Liver (tissue), 9 donors: ENCODE measurements around the gene TMEM266. TPM values are rescaled to one million over a fixed set of nuclear protein-coding genes. Genes with fewer than 3 reads are reported as not detected.

ENCODE experiments used
- DNase-seq: peaks from one replicate; pipeline ENCODE4 v3.0.0-alpha.2; 2017; ENCODE audit warnings: low spot score
- H3K27ac ChIP-seq, 2 donors: one replicate each; pipeline ENCODE4 v1.7.0; 2013; ENCODE audit warnings: inconsistent platforms in 2 of 2, low read length in 2 of 2, control low read depth in 1 of 2, low read depth in 1 of 2, mild to moderate bottlenecking in 1 of 2
- H3K27me3 ChIP-seq, 4 donors: one replicate each; pipeline versions ENCODE4 v1.6.1 to v1.7.0; 2013; ENCODE audit warnings: low read length in 3 of 4, inconsistent platforms in 1 of 4, mild to moderate bottlenecking in 1 of 4, moderate library complexity in 1 of 4; ENCODE audit not compliant: control insufficient read depth in 4 of 4, insufficient read depth in 4 of 4
- H3K36me3 ChIP-seq, 4 donors: one replicate each; pipeline versions ENCODE4 v1.6.1 to v1.7.0; 2013; ENCODE audit warnings: low read length in 3 of 4, mild to moderate bottlenecking in 3 of 4, low read depth in 1 of 4, moderate library complexity in 1 of 4; ENCODE audit not compliant: control insufficient read depth in 4 of 4, insufficient read depth in 3 of 4
- H3K4me1 ChIP-seq, 4 donors: one replicate each; pipeline versions ENCODE4 v1.6.1 to v1.7.0; 2013; ENCODE audit warnings: low read length in 3 of 4, mild to moderate bottlenecking in 3 of 4, moderate library complexity in 1 of 4; ENCODE audit not compliant: control insufficient read depth in 4 of 4, insufficient read depth in 4 of 4
- H3K4me3 ChIP-seq, 3 donors: one replicate each; pipeline versions ENCODE4 v1.6.1 to v1.7.0; 2013; ENCODE audit warnings: low read length in 3 of 3, control low read depth in 1 of 3, low read depth in 1 of 3, mild to moderate bottlenecking in 1 of 3
- H3K9ac ChIP-seq, 2 donors: one replicate each; pipeline ENCODE4 v1.7.0; 2013; ENCODE audit warnings: low read length in 2 of 2, mild to moderate bottlenecking in 2 of 2, moderate library complexity in 2 of 2, control low read depth in 1 of 2, low read depth in 1 of 2
- H3K9me3 ChIP-seq, 4 donors: one replicate each; pipeline versions ENCODE4 v1.6.1 to v1.7.0; 2013; ENCODE audit warnings: low read length in 3 of 4; ENCODE audit not compliant: control insufficient read depth in 4 of 4
- EGR1 ChIP-seq, 2 donors: IDR thresholded peaks; 2 replicates each; pipeline ENCODE4 v1.6.1; 2016 to 2018; ENCODE audit warnings: antibody characterized with exemption in 2 of 2, low read depth in 2 of 2
- FOXA1 ChIP-seq: IDR thresholded peaks from 2 replicates; pipeline ENCODE4 v1.6.1; 2016; ENCODE audit warnings: antibody characterized with exemption
- FOXA2 ChIP-seq: IDR thresholded peaks from 2 replicates; pipeline ENCODE4 v1.6.1; 2016; ENCODE audit warnings: antibody characterized with exemption
- GABPA ChIP-seq, 2 donors: IDR thresholded peaks in 1 of 2; conservative IDR thresholded peaks in 1 of 2; 2 replicates each; pipeline ENCODE4 v1.6.1; 2016; ENCODE audit warnings: antibody characterized with exemption in 2 of 2, mild to moderate bottlenecking in 1 of 2, moderate library complexity in 1 of 2
- HNF4A ChIP-seq, 2 donors: conservative IDR thresholded peaks; 2 replicates each; pipeline ENCODE4 v1.6.1; 2016; ENCODE audit warnings: antibody characterized with exemption in 2 of 2, mild to moderate bottlenecking in 2 of 2
- HNF4G ChIP-seq: IDR thresholded peaks from 2 replicates; pipeline ENCODE4 v1.6.1; 2016; ENCODE audit warnings: antibody characterized with exemption
- JUND ChIP-seq, 2 donors: IDR thresholded peaks; 2 replicates each; pipeline ENCODE4 v1.6.1; 2016; ENCODE audit warnings: antibody characterized with exemption in 2 of 2
- MAX ChIP-seq: IDR thresholded peaks from 2 replicates; pipeline ENCODE4 v1.6.1; 2016; ENCODE audit warnings: antibody characterized with exemption
- NR2F2 ChIP-seq: IDR thresholded peaks from 2 replicates; pipeline ENCODE4 v1.6.1; 2016; ENCODE audit warnings: antibody characterized with exemption
- RAD21 ChIP-seq, 2 donors: IDR thresholded peaks; 2 replicates each; pipeline ENCODE4 v1.6.1; 2016; ENCODE audit warnings: antibody characterized with exemption in 2 of 2, mild to moderate bottlenecking in 2 of 2
- REST ChIP-seq: IDR thresholded peaks from 2 replicates; pipeline ENCODE4 v1.6.1; 2016; ENCODE audit warnings: antibody characterized with exemption, mild to moderate bottlenecking
- RXRA ChIP-seq, 2 donors: IDR thresholded peaks; 2 replicates each; pipeline ENCODE4 v1.6.1; 2017 to 2018; ENCODE audit warnings: antibody characterized with exemption in 2 of 2, mild to moderate bottlenecking in 1 of 2
- SP1 ChIP-seq: IDR thresholded peaks from 2 replicates; pipeline ENCODE4 v1.6.1; 2018; ENCODE audit warnings: antibody characterized with exemption, mild to moderate bottlenecking
- TAF1 ChIP-seq: conservative IDR thresholded peaks from 2 replicates; pipeline ENCODE4 v1.6.1; 2016; ENCODE audit warnings: antibody characterized with exemption, mild to moderate bottlenecking
- YY1 ChIP-seq: IDR thresholded peaks from 2 replicates; pipeline ENCODE4 v1.6.1; 2016; ENCODE audit warnings: antibody characterized with exemption, mild to moderate bottlenecking
- WGBS: extraction: QIAGEN DNeasy Blood & Tissue Kit; methylation state at CpG from one replicate; pipeline ENCODE4 v1.1.7; 2013; 5-methylcytosine and 5-hydroxymethylcytosine counted together
- polyA plus RNA-seq, 2 donors: library from polyadenylated mRNA; stranded (reverse) in 1 of 2; unstranded in 1 of 2; fragments of 200-250 nt in 1 of 2; fragments of >200 nt in 1 of 2; fragmentation: Nextera tagmentation in 1 of 2; extraction: Ambion mirVana in 1 of 2; gene quantifications; one replicate each; pipeline versions ENCODE4 v1.2.1 to v1.2.3, GENCODE V29; 2013 to 2015
- total RNA-seq, 2 donors: library from RNA; depleted of rRNA; stranded (reverse); fragments of >200 nt; gene quantifications; one replicate each; pipeline ENCODE4 v1.2.3, GENCODE V29; 2014
- TF ChIP-seq, protein P1 (sequence below): fragments of 150-350 bp; IDR thresholded peaks from 2 replicates; pipeline ENCODE4 v1.5.1; 2017; ENCODE audit warnings: improper control_type of control experiment, low read depth, low read length; ENCODE audit not compliant: missing input control
- TF ChIP-seq, protein P2 (sequence below): IDR thresholded peaks from 2 replicates; pipeline ENCODE4 v1.6.1; 2016; ENCODE audit warnings: antibody characterized with exemption
- TF ChIP-seq, protein P3 (sequence below): IDR thresholded peaks from 2 replicates; pipeline ENCODE4 v1.6.1; 2016; ENCODE audit warnings: antibody characterized with exemption
- donor health status: healthy.
- donor health status: healthy.
- donor health status: healthy.
- donor health status: healthy.
- donor health status: healthy.

TMEM266 gene
- total and polyA plus RNA-seq, 4 donors: 0.25 to 1.3 TPM; not detected in 2

- no peak for DNase-seq
- TF ChIP-seq YY1 (no peak), SP1 (no peak), EGR1 (IDR thresholded peaks at IDR 0.05; ENCODE audit: low read depth in 2 of 2) (no peak), REST (no peak), RXRA (IDR thresholded peaks at IDR 0.05) (no peak), NR2F2 (no peak), MAX (no peak), FOXA1 (no peak), RAD21 (IDR thresholded peaks at IDR 0.05) (no peak), GABPA (IDR thresholded peaks at IDR 0.05 in 1 of 2, conservative IDR thresholded peaks at IDR 0.05 in 1 of 2) (no peak), TAF1 (no peak), JUND (IDR thresholded peaks at IDR 0.05) (no peak), FOXA2 (no peak), HNF4G (no peak), HNF4A (conservative IDR thresholded peaks at IDR 0.05) (no peak)
- TF ChIP-seq, protein P1, sequence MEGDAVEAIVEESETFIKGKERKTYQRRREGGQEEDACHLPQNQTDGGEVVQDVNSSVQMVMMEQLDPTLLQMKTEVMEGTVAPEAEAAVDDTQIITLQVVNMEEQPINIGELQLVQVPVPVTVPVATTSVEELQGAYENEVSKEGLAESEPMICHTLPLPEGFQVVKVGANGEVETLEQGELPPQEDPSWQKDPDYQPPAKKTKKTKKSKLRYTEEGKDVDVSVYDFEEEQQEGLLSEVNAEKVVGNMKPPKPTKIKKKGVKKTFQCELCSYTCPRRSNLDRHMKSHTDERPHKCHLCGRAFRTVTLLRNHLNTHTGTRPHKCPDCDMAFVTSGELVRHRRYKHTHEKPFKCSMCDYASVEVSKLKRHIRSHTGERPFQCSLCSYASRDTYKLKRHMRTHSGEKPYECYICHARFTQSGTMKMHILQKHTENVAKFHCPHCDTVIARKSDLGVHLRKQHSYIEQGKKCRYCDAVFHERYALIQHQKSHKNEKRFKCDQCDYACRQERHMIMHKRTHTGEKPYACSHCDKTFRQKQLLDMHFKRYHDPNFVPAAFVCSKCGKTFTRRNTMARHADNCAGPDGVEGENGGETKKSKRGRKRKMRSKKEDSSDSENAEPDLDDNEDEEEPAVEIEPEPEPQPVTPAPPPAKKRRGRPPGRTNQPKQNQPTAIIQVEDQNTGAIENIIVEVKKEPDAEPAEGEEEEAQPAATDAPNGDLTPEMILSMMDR: no peak
- TF ChIP-seq, protein P2, sequence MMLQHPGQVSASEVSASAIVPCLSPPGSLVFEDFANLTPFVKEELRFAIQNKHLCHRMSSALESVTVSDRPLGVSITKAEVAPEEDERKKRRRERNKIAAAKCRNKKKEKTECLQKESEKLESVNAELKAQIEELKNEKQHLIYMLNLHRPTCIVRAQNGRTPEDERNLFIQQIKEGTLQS: no peak
- TF ChIP-seq, protein P3, sequence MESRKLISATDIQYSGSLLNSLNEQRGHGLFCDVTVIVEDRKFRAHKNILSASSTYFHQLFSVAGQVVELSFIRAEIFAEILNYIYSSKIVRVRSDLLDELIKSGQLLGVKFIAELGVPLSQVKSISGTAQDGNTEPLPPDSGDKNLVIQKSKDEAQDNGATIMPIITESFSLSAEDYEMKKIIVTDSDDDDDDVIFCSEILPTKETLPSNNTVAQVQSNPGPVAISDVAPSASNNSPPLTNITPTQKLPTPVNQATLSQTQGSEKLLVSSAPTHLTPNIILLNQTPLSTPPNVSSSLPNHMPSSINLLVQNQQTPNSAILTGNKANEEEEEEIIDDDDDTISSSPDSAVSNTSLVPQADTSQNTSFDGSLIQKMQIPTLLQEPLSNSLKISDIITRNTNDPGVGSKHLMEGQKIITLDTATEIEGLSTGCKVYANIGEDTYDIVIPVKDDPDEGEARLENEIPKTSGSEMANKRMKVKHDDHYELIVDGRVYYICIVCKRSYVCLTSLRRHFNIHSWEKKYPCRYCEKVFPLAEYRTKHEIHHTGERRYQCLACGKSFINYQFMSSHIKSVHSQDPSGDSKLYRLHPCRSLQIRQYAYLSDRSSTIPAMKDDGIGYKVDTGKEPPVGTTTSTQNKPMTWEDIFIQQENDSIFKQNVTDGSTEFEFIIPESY: no peak
- H3K4me3 ChIP-seq: no peak overlapping the region
- no peaks in the 10 kb centered on the region for H3K9me3 ChIP-seq
- H3K9ac ChIP-seq: no peak overlapping the region
- no peaks in the 10 kb centered on the region for H3K4me1 ChIP-seq
- WGBS: 81% methylated on average over 16 of the region's 16 CpGs
- no peak overlapping the region for H3K27ac ChIP-seq
- no peaks in the 10 kb centered on the region for H3K36me3 ChIP-seq
- peaks cover 0 to 3% (median 0%) of the 10 kb centered on the region in 4 donors for H3K27me3 ChIP-seq
These were observed 113.0 kb downstream of the TMEM266 start for GRCh38 chr15:76172782-76173181.
